H1 (cell line): Measurements from ENCODE around the gene CTSH. TPM values are rescaled to one million over a fixed set of nuclear protein-coding genes. Genes with fewer than 3 reads are reported as not detected.
"Not testable (repeated sequence)": the region's sequence is repeated elsewhere in the genome, so short reads cannot be mapped to it uniquely, and the experiment has no call there.

Experiments
- CTCF ChIA-PET: fragments of 300-600 bp; sonication (Branson Sonifier 250); formaldehyde crosslinking; loops from one replicate; lab custom pipeline; 2021; ENCODE audit not compliant: partially characterized antibody; lab: Charles Lee
- POLR2A ChIA-PET: fragments of 300-600 bp; sonication (Branson Sonifier 250); formaldehyde crosslinking; loops from one replicate; lab custom pipeline; 2021; ENCODE audit warnings: inconsistent platforms; ENCODE audit not compliant: partially characterized antibody; lab: Charles Lee
- DNase-seq, 2 experiments: peaks; one replicate each; pipeline versions ENCODE4 v3.0.0 to v3.0.0-alpha.2; 2010 to 2022; ENCODE audit warnings: low spot score in 2 of 2, low read depth in 1 of 2, mixed read lengths in 1 of 2
- FAIRE-seq: peaks from 2 replicates; lab custom pipeline; 2011; peaks lifted over from hg19 to GRCh38; lab: Jason Lieb, UNC
- H2AFZ ChIP-seq: 2 replicates; pipeline ENCODE4 v1.8.1; 2012; ENCODE audit warnings: low read length, inconsistent platforms
- H2AK5ac ChIP-seq: 2 replicates; pipeline ENCODE4 v1.6.1; 2013; ENCODE audit warnings: low read depth, low read length
- H2BK120ac ChIP-seq: replicated peaks from 2 replicates; pipeline ENCODE3; 2013; ENCODE audit warnings: low read depth, low read length, inconsistent platforms
- H2BK12ac ChIP-seq: 2 replicates; pipeline ENCODE4 v1.6.1; 2013; ENCODE audit warnings: low read depth, low read length
- H2BK15ac ChIP-seq: 2 replicates; pipeline ENCODE4 v1.6.1; 2013; ENCODE audit warnings: low read length
- H2BK20ac ChIP-seq: 2 replicates; pipeline ENCODE4 v1.6.1; 2013; ENCODE audit warnings: low read length
- H2BK5ac ChIP-seq: 2 replicates; pipeline ENCODE4 v1.6.1; 2013; ENCODE audit warnings: low read depth, low read length
- H3K14ac ChIP-seq: 2 replicates; pipeline ENCODE4 v1.6.1; 2013; ENCODE audit warnings: inconsistent platforms; ENCODE audit not compliant: insufficient read length
- H3K18ac ChIP-seq: 2 replicates; pipeline ENCODE4 v1.6.1; 2013; ENCODE audit warnings: low read length; ENCODE audit errors: extremely low read depth
- H3K23ac ChIP-seq: 2 replicates; pipeline ENCODE4 v1.6.1; 2013; ENCODE audit warnings: inconsistent platforms; ENCODE audit not compliant: insufficient read length
- H3K23me2 ChIP-seq: 2 replicates; pipeline ENCODE4 v1.6.1; 2013; ENCODE audit warnings: low read depth, low read length
- H3K27ac ChIP-seq: 2 replicates; pipeline ENCODE4 v1.6.1; 2011; ENCODE audit warnings: low read depth, low read length, inconsistent platforms
- H3K27me3 ChIP-seq, 4 experiments: replicated peaks in 1 of 4; 1 replicate in 1 of 4; 2 replicates in 3 of 4; pipeline versions ENCODE4 v1.6.1 to v1.8.1; 2011 to 2013; ENCODE audit warnings: low read length in 3 of 4, mild to moderate bottlenecking in 3 of 4, inconsistent platforms in 2 of 4, mixed read lengths in 2 of 4, moderate library complexity in 1 of 4; ENCODE audit not compliant: control insufficient read depth in 3 of 4, insufficient read depth in 3 of 4; ENCODE audit errors: extremely low read depth in 1 of 4
- H3K36me3 ChIP-seq, 4 experiments: 2 replicates each; pipeline versions ENCODE4 v1.6.1 to v1.8.1; 2011 to 2013; ENCODE audit warnings: mild to moderate bottlenecking in 4 of 4, low read length in 3 of 4, moderate library complexity in 2 of 4, control low read depth in 1 of 4, inconsistent platforms in 1 of 4; ENCODE audit not compliant: insufficient read depth in 4 of 4, control insufficient read depth in 2 of 4
- H3K4ac ChIP-seq: replicated peaks from 2 replicates; pipeline ENCODE3; 2013; ENCODE audit warnings: low read length, low read depth, mixed read lengths, inconsistent platforms; ENCODE audit not compliant: insufficient read length
- H3K4me1 ChIP-seq, 4 experiments: replicated peaks in 1 of 4; 1 replicate in 1 of 4; 2 replicates in 3 of 4; pipeline versions ENCODE4 v1.6.1 to v1.8.1; 2011 to 2013; ENCODE audit warnings: low read length in 3 of 4, inconsistent platforms in 2 of 4, mixed read lengths in 1 of 4; ENCODE audit not compliant: insufficient read depth in 4 of 4, control insufficient read depth in 3 of 4
- H3K4me2 ChIP-seq, 2 experiments: 2 replicates each; pipeline versions ENCODE4 v1.6.1 to v1.8.1; 2011 to 2013; ENCODE audit warnings: low read depth in 2 of 2, low read length in 2 of 2, control low read depth in 1 of 2, inconsistent platforms in 1 of 2, mild to moderate bottlenecking in 1 of 2; ENCODE audit not compliant: insufficient read depth in 1 of 2
- H3K4me3 ChIP-seq, 4 experiments: fragments of 200-600, 300-600 bp in 1 of 4; sonication (generic), shearing (Covaris generic), sonication (Bioruptor Twin) in 1 of 4; 2 replicates each; pipeline versions ENCODE4 v1.5.1 to v1.8.1; 2011 to 2016; ENCODE audit warnings: low read length in 4 of 4, low read depth in 3 of 4, control low read depth in 2 of 4, inconsistent platforms in 2 of 4, mild to moderate bottlenecking in 2 of 4, mixed read lengths in 1 of 4, moderate library complexity in 1 of 4; ENCODE audit not compliant: insufficient read depth in 2 of 4; ENCODE audit errors: extremely low read depth in 1 of 4
- H3K56ac ChIP-seq: replicated peaks from 2 replicates; pipeline ENCODE3; 2013; ENCODE audit warnings: low read depth, mild to moderate bottlenecking, mixed read lengths, low read length, inconsistent platforms; ENCODE audit not compliant: insufficient read length
- H3K79me1 ChIP-seq: 2 replicates; pipeline ENCODE4 v1.6.1; 2013; ENCODE audit warnings: low read depth, low read length, control low read depth
- H3K79me2 ChIP-seq, 2 experiments: 2 replicates each; pipeline versions ENCODE4 v1.6.1 to v1.8.1; 2012 to 2013; ENCODE audit warnings: low read length in 2 of 2, mild to moderate bottlenecking in 2 of 2, inconsistent platforms in 1 of 2; ENCODE audit not compliant: insufficient read depth in 2 of 2, control insufficient read depth in 1 of 2
- H3K9ac ChIP-seq, 4 experiments: replicated peaks in 1 of 4; 1 replicate in 1 of 4; 2 replicates in 3 of 4; pipeline versions ENCODE4 v1.6.1 to v1.8.1; 2011 to 2013; ENCODE audit warnings: low read depth in 3 of 4, low read length in 3 of 4, control low read depth in 2 of 4, mild to moderate bottlenecking in 2 of 4, moderate library complexity in 2 of 4, inconsistent platforms in 1 of 4; ENCODE audit errors: extremely low read depth in 1 of 4
- H3K9me3 ChIP-seq, 2 experiments: 2 replicates each; pipeline versions ENCODE4 v1.6.1 to v1.8.1; 2012 to 2013; ENCODE audit warnings: mild to moderate bottlenecking in 2 of 2, moderate library complexity in 2 of 2, control low read depth in 1 of 2, inconsistent platforms in 1 of 2, low read depth in 1 of 2, low read length in 1 of 2, mixed read lengths in 1 of 2; ENCODE audit not compliant: insufficient read depth in 2 of 2
- H4K20me1 ChIP-seq, 2 experiments: replicated peaks in 1 of 2; 2 replicates each; pipeline versions ENCODE3 to v1.8.1; 2011 to 2013; ENCODE audit warnings: inconsistent platforms in 2 of 2, low read length in 2 of 2, mild to moderate bottlenecking in 1 of 2; ENCODE audit not compliant: insufficient read depth in 2 of 2, control insufficient read depth in 1 of 2
- H4K5ac ChIP-seq: 2 replicates; pipeline ENCODE4 v1.6.1; 2013; ENCODE audit warnings: low read length, low read depth, mixed read lengths, inconsistent platforms; ENCODE audit not compliant: insufficient read length
- H4K8ac ChIP-seq: 2 replicates; pipeline ENCODE4 v1.8.0; 2013; ENCODE audit warnings: mild to moderate bottlenecking, moderate library complexity, low read length, inconsistent platforms; ENCODE audit not compliant: insufficient read depth; ENCODE audit errors: extremely low read depth
- H4K91ac ChIP-seq: replicated peaks from 2 replicates; pipeline ENCODE3; 2013; ENCODE audit warnings: low read length, mixed read lengths, inconsistent platforms; ENCODE audit not compliant: insufficient read length
- WGBS, 2 experiments: shearing (Covaris generic) in 1 of 2; methylation state at CpG; one replicate each; pipeline versions ENCODE4 v1.1.6 to v1.1.7; 2013 to 2015; ENCODE audit warnings: low lambda C conversion rate in 2 of 2, mixed read lengths in 2 of 2, inconsistent platforms in 1 of 2, low coverage in 1 of 2, missing lambda C conversion rate in 1 of 2; ENCODE audit not compliant: insufficient replicate concordance in 2 of 2, insufficient coverage in 1 of 2, insufficient read length in 1 of 2; ENCODE audit errors: extremely low coverage in 1 of 2, missing lambda C conversion rate in 1 of 2; 5-methylcytosine and 5-hydroxymethylcytosine counted together
- polyA plus RNA-seq, 7 experiments: library from polyadenylated mRNA; depleted of rRNA in 3 of 7; stranded (reverse) in 5 of 7; unstranded in 2 of 7; fragments of >200 nt in 5 of 7; fragments of 200-250 nt in 2 of 7; gene quantifications; 1 replicate in 5 of 7; 2 replicates in 1 of 7; 4 replicates in 1 of 7; pipeline versions ENCODE4 v1.2.1 to v1.2.3, GENCODE V29; 2011 to 2013; ENCODE audit warnings: missing spikeins in 2 of 7, mixed read lengths in 2 of 7
- total RNA-seq: library from RNA; stranded (reverse); fragmentation: NEBNext Ultra II Directional; extraction: Animal tissue kit (Norgen Biotek cat#: 25700); gene quantifications from 2 replicates; pipeline ENCODE4 v1.2.1, GENCODE V29; 2021

Gene CTSH
- total and polyA plus RNA-seq, 2 of the 8 experiments (the other 6 are each of a cell fraction or from before 2014, with no cell fraction given): 34.0 to 36.8 TPM

- H4K91ac ChIP-seq, H3K56ac ChIP-seq, H3K79me2 ChIP-seq, H3K4ac ChIP-seq, H2BK12ac ChIP-seq, H3K23me2 ChIP-seq, H2BK15ac ChIP-seq, H4K5ac ChIP-seq, H2BK20ac ChIP-seq, H3K9me3 ChIP-seq, H3K27ac ChIP-seq, H3K14ac ChIP-seq, DNase-seq, H2BK120ac ChIP-seq, H3K18ac ChIP-seq, H2AFZ ChIP-seq, H2AK5ac ChIP-seq, H4K20me1 ChIP-seq, H3K23ac ChIP-seq, H3K9ac ChIP-seq, H3K36me3 ChIP-seq, H4K8ac ChIP-seq, H3K4me2 ChIP-seq, H3K4me1 ChIP-seq, H3K4me3 ChIP-seq, H3K79me1 ChIP-seq, POLR2A ChIA-PET, FAIRE-seq, H3K27me3 ChIP-seq, H2BK5ac ChIP-seq: not testable (repeated sequence)
- CTCF ChIA-PET: interaction anchor here (1.3 kb wide), 1 partner anchor 15 kb away, joined by 3 read pairs; no protein-coding TSS in a partner anchor
- 85% methylated on average over 11 of the region's 14 CpGs; no CpG with 5 or more reads in 1 of the 2 experiments for WGBS, 2 experiments
These were observed 16.7 kb downstream of the CTSH start for GRCh38 chr15:78928176-78928575.
